HG03342 (cell line): ENCODE measurements around the gene DBX1.
A peak's percentile ranks its signal among the peaks of the same experiment; 100 is the strongest.
"Not testable (repeated sequence)": the region's sequence is repeated elsewhere in the genome, so short reads cannot be mapped to it uniquely, and the experiment has no call there.

Source experiments
- ATAC-seq: cut with Tn5 transposase; IDR thresholded peaks from one replicate; pipeline ENCODE4 v1.9.1; 2021; ENCODE audit warnings: mild to moderate bottlenecking, moderate library complexity; ENCODE audit not compliant: unreplicated experiment

The DBX1 gene

GRCh38 chr11:20161923-20162744 lies 1.9 kb upstream of the DBX1 start:
- no peak for ATAC-seq

- no peak for ATAC-seq
Measured at GRCh38 chr11:20161230-20161918, 1.1 kb upstream of the DBX1 start.

GRCh38 chr11:20159466-20160381 lies 551 bp downstream of the DBX1 start:
- no peak for ATAC-seq

GRCh38 chr11:20158597-20159257 lies 1.5 kb downstream of the DBX1 start:
- ATAC-seq: no peak

- no peak for ATAC-seq
Measured at GRCh38 chr11:20157728-20158127, 2.5 kb downstream of the DBX1 start.

GRCh38 chr11:20156876-20157613 lies 3.2 kb downstream of the DBX1 start:
- ATAC-seq: peak; percentile 33

- ATAC-seq: peak; percentile 43
Measured at GRCh38 chr11:20156280-20156875, 3.9 kb downstream of the DBX1 start.

GRCh38 chr11:20155683-20156279 lies 4.5 kb downstream of the DBX1 start:
- ATAC-seq: no peak

GRCh38 chr11:20154381-20154780 lies 5.9 kb downstream of the DBX1 start:
- no peak for ATAC-seq

GRCh38 chr11:20138707-20139106 lies 21.6 kb downstream of the DBX1 start:
- ATAC-seq: no peak

- ATAC-seq: no peak
Measured at GRCh38 chr11:20137637-20138036, 22.6 kb downstream of the DBX1 start.

- ATAC-seq: no peak
Measured at GRCh38 chr11:20134991-20135736, 25.1 kb downstream of the DBX1 start.

- ATAC-seq: no peak
Measured at GRCh38 chr11:20132667-20133039, 27.6 kb downstream of the DBX1 start.

GRCh38 chr11:20131788-20132666 lies 28.2 kb downstream of the DBX1 start:
- ATAC-seq: no peak

- no peak for ATAC-seq
Measured at GRCh38 chr11:20129665-20130064, 30.6 kb downstream of the DBX1 start.

- ATAC-seq: not testable (repeated sequence)
Measured at GRCh38 chr11:20128528-20128825, 31.8 kb downstream of the DBX1 start.

GRCh38 chr11:20127671-20128527 lies 32.4 kb downstream of the DBX1 start:
- peak; percentile 69 for ATAC-seq
